GM23338 (cell line): ENCODE results near the gene TSPAN7. TPM values are rescaled to one million over a fixed set of nuclear protein-coding genes. Genes with fewer than 3 reads are reported as not detected.

ENCODE experiments used
- ATAC-seq: fragments of 200-7000 bp; cut with Tn5 transposase; 3 replicates; pipeline ENCODE4 v1.9.1; 2020
- DNase-seq: peaks from one replicate; pipeline ENCODE4 v3.0.0-alpha.2; 2015; ENCODE audit warnings: low spot score
- H2AFZ ChIP-seq: fragments of 200-600 bp; sonication (generic); 2 replicates; pipeline ENCODE4 v1.8.0; 2016; ENCODE audit warnings: antibody characterized with exemption, mild to moderate bottlenecking, moderate library complexity
- H3F3A ChIP-seq: fragments of 200-600 bp; sonication (generic); replicated peaks from 2 replicates; pipeline ENCODE4 v1.8.0; 2017; ENCODE audit warnings: antibody characterized with exemption, mixed run types, low read depth
- H3K27ac ChIP-seq: fragments of 200-600 bp; sonication (generic); 2 replicates; pipeline ENCODE4 v1.6.1; 2016; ENCODE audit warnings: low read depth
- H3K27me3 ChIP-seq: fragments of 200-600 bp; sonication (generic); 2 replicates; pipeline ENCODE4 v1.8.0; 2016; ENCODE audit warnings: mild to moderate bottlenecking, mixed run types, moderate library complexity; ENCODE audit not compliant: insufficient read depth
- H3K36me3 ChIP-seq: fragments of 200-600 bp; sonication (generic); 2 replicates; pipeline ENCODE4 v1.8.0; 2016; ENCODE audit warnings: mild to moderate bottlenecking; ENCODE audit not compliant: insufficient read depth
- H3K4me1 ChIP-seq: fragments of 200-600 bp; sonication (generic); 2 replicates; pipeline ENCODE4 v1.8.0; 2016; ENCODE audit warnings: mild to moderate bottlenecking, moderate library complexity; ENCODE audit not compliant: insufficient read depth
- H3K4me2 ChIP-seq: fragments of 200-600 bp; sonication (generic); 2 replicates; pipeline ENCODE4 v1.7.1; 2017; ENCODE audit warnings: mixed run types
- H3K4me3 ChIP-seq: fragments of 200-600 bp; sonication (generic); 2 replicates; pipeline ENCODE4 v1.6.1; 2016; ENCODE audit warnings: mixed run types
- H3K79me2 ChIP-seq: fragments of 200-600 bp; sonication (generic); replicated peaks from 2 replicates; pipeline ENCODE4 v1.8.0; 2017; ENCODE audit warnings: mild to moderate bottlenecking; ENCODE audit not compliant: insufficient read depth
- H3K9me2 ChIP-seq: fragments of 200-600 bp; sonication (generic); 2 replicates; pipeline ENCODE4 v1.8.0; 2017; ENCODE audit not compliant: insufficient read depth
- H4K20me1 ChIP-seq: fragments of 200-600 bp; sonication (generic); replicated peaks from 2 replicates; pipeline ENCODE4 v1.8.0; 2017; ENCODE audit warnings: mild to moderate bottlenecking; ENCODE audit not compliant: insufficient read depth
- H3K27ac Mint-ChIP-seq: 2 replicates; pipeline ENCODE4 v1.8.0; 2020; ENCODE audit warnings: inconsistent platforms, mild to moderate bottlenecking, moderate library complexity, mixed read lengths
- H3K27me3 Mint-ChIP-seq: 3 replicates; pipeline ENCODE4 v1.8.0; 2022; ENCODE audit warnings: low read depth, mild to moderate bottlenecking, moderate library complexity, mixed read lengths, inconsistent platforms; ENCODE audit not compliant: insufficient read depth, poor library complexity
- H3K36me3 Mint-ChIP-seq: 3 replicates; pipeline ENCODE4 v1.8.0; 2021; ENCODE audit warnings: low read depth, mild to moderate bottlenecking, inconsistent platforms, moderate library complexity, mixed read lengths
- H3K4me1 Mint-ChIP-seq: 3 replicates; pipeline ENCODE4 v1.8.0; 2020; ENCODE audit warnings: mild to moderate bottlenecking, inconsistent platforms, mixed read lengths
- H3K4me3 Mint-ChIP-seq: 3 replicates; pipeline ENCODE4 v1.8.0; 2021; ENCODE audit warnings: moderate library complexity, mild to moderate bottlenecking, inconsistent platforms, mixed read lengths
- H3K9me3 Mint-ChIP-seq: 3 replicates; pipeline ENCODE4 v1.8.0; 2020; ENCODE audit warnings: moderate library complexity, mild to moderate bottlenecking, inconsistent platforms, mixed read lengths
- CTCF ChIP-seq, 2 experiments: fragments of 200-600 bp in 1 of 2; sonication (generic) in 1 of 2; conservative IDR thresholded peaks; 2 replicates each; pipeline versions ENCODE4 v1.5.1 to v1.6.1; 2016 to 2017; ENCODE audit warnings: antibody characterized with exemption in 2 of 2, low read depth in 2 of 2, mild to moderate bottlenecking in 2 of 2, moderate library complexity in 1 of 2
- ETS1 ChIP-seq: IDR thresholded peaks from 2 replicates; pipeline ENCODE4 v1.6.1; 2016; ENCODE audit warnings: antibody characterized with exemption
- EZH2 ChIP-seq: fragments of 200-600 bp; sonication (generic); IDR thresholded peaks from one replicate; pipeline ENCODE4 v1.8.0; 2017; ENCODE audit warnings: antibody characterized with exemption, mild to moderate bottlenecking, low read depth; ENCODE audit not compliant: unreplicated experiment
- EZH2phosphoT487 ChIP-seq: fragments of 200-600 bp; sonication (generic); IDR thresholded peaks from one replicate; pipeline ENCODE4 v1.8.1; 2018; ENCODE audit warnings: antibody characterized with exemption; ENCODE audit not compliant: unreplicated experiment
- NANOG ChIP-seq: IDR thresholded peaks from 2 replicates; pipeline ENCODE4 v1.6.1; 2016; ENCODE audit warnings: antibody characterized with exemption, borderline replicate concordance
- POLR2AphosphoS5 ChIP-seq: IDR thresholded peaks from 2 replicates; pipeline ENCODE4 v1.6.1; 2016; ENCODE audit warnings: antibody characterized with exemption, low read depth
- REST ChIP-seq: IDR thresholded peaks from one replicate; pipeline ENCODE4 v1.6.1; 2018; ENCODE audit warnings: antibody characterized with exemption; ENCODE audit not compliant: unreplicated experiment
- ZNF114 ChIP-seq: fragments of 250-450 bp; sonication (Bioruptor Pico); IDR thresholded peaks from 2 replicates; pipeline ENCODE4 v1.5.0; 2020; ENCODE audit warnings: mild to moderate bottlenecking, moderate library complexity
- ZNF331 ChIP-seq: fragments of 250-450 bp; sonication (Bioruptor Pico); IDR thresholded peaks from 2 replicates; pipeline ENCODE4 v1.5.0; 2020; ENCODE audit warnings: low read depth, mild to moderate bottlenecking, moderate library complexity
- polyA plus RNA-seq: library from polyadenylated mRNA; unstranded; fragments of >200 nt; fragmentation: Nextera tagmentation; extraction: Ambion mirVana; gene quantifications from 2 replicates; pipeline ENCODE4 v1.2.1, GENCODE V29; 2016
- total RNA-seq: library from RNA; depleted of rRNA; stranded (reverse); fragments of >200 nt; shearing (Covaris generic); gene quantifications from 2 replicates; pipeline ENCODE4 v1.2.3, GENCODE V29; 2014

TSPAN7 gene
- total and polyA plus RNA-seq, 2 experiments from 2014 or later: 7.2 to 11.5 TPM

DNA sequence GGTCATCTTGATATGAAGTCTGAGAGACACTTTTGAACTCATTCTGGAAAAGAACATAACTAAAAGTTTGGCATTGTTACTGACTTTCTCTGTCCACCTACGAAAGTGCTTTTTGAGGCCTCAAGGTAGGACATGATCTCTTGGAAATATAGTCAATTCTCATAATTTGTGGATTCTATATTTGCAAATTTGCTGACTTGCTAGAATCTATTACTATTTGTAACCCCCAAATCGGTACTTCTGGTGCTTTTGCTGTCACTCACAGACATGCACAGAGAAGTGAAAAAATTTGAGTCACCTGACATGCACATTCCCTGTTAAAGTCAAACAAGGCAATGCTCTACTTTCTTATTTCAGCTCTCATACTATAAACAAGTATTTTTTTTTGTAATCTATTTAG lies 35.6 kb downstream of the TSPAN7 start:
- Histone ChIP-seq H3K4me3 (no peak overlapping the region), H3K9me2 (no peaks in the 10 kb centered on the region), H4K20me1 (no peaks in the 10 kb centered on the region), H3K27ac (no peak overlapping the region), H2AFZ (no peak overlapping the region), H3K79me2 (no peaks in the 10 kb centered on the region), H3K4me1 (no peaks in the 10 kb centered on the region), H3F3A (no peaks in the 10 kb centered on the region), H3K36me3 (no peaks in the 10 kb centered on the region), H3K4me2 (no peak overlapping the region), H3K27me3 (no peaks in the 10 kb centered on the region)
- Mint-ChIP-seq H3K27me3 (no peaks in the 10 kb centered on the region), H3K4me1 (peaks cover 2% of the 10 kb centered on the region; the same call in 1 of the 3 replicates), H3K36me3 (no peaks in the 10 kb centered on the region; the same call in 2 of the 3 replicates), H3K9me3 (no peaks in the 10 kb centered on the region), H3K27ac (no peak overlapping the region), H3K4me3 (no peak overlapping the region)
- TF ChIP-seq EZH2 (no peak), REST (no peak), EZH2phosphoT487 (no peak), ETS1 (no peak)
- ATAC-seq: no peak
- no peak for DNase-seq

- Histone ChIP-seq H3K4me1 (no peaks in the 10 kb centered on the region), H3K4me2 (no peak overlapping the region), H3F3A (no peaks in the 10 kb centered on the region), H2AFZ (no peak overlapping the region), H3K9me2 (no peaks in the 10 kb centered on the region), H3K4me3 (no peak overlapping the region), H3K27ac (no peak overlapping the region), H3K79me2 (no peaks in the 10 kb centered on the region), H3K36me3 (no peaks in the 10 kb centered on the region), H3K27me3 (no peaks in the 10 kb centered on the region), H4K20me1 (no peaks in the 10 kb centered on the region)
- H3K4me1 Mint-ChIP-seq: peaks cover 2% of the 10 kb centered on the region; the same call in 1 of the 3 replicates
- H3K4me3 Mint-ChIP-seq: no peak overlapping the region
- no peak for ATAC-seq
- no peaks in the 10 kb centered on the region for H3K9me3 Mint-ChIP-seq
- no peak overlapping the region for H3K27ac Mint-ChIP-seq
- no peaks in the 10 kb centered on the region for H3K27me3 Mint-ChIP-seq
- no peak for DNase-seq
- no peaks in the 10 kb centered on the region for H3K36me3 Mint-ChIP-seq
- TF ChIP-seq ZNF114 (CRISPR knock-in tag) (no peak), REST (no peak), ZNF331 (CRISPR knock-in tag) (no peak), EZH2 (no peak), CTCF (conservative IDR thresholded peaks at IDR 0.05; ENCODE audit: low read depth in 2 of 2) (no peak), ETS1 (no peak), NANOG (no peak), POLR2AphosphoS5 (no peak)
Measured at GRCh38 chrX:38599796-38600755, 38.7 kb downstream of the TSPAN7 start.
